T1000 (cell line): ENCODE measurements around the gene CBFB.

Source experiments
- DNase-seq: peaks from one replicate; lab custom pipeline; 2025; ENCODE audit warnings: mixed read lengths; lab: John Stamatoyannopoulos, UW

Gene CBFB

GRCh38 chr16:67016681-67017420, 12.1 kb upstream of the CBFB start:
- DNase-seq = no peak

GRCh38 chr16:67017421-67017750, 11.6 kb upstream of the CBFB start:
- DNase-seq = no peak

- DNase-seq = peak; percentile 60
These were observed 11.0 kb upstream of the CBFB start for GRCh38 chr16:67017810-67018488.

- DNase-seq = no peak
These were observed 9.8 kb upstream of the CBFB start for GRCh38 chr16:67019171-67019570.

DNA sequence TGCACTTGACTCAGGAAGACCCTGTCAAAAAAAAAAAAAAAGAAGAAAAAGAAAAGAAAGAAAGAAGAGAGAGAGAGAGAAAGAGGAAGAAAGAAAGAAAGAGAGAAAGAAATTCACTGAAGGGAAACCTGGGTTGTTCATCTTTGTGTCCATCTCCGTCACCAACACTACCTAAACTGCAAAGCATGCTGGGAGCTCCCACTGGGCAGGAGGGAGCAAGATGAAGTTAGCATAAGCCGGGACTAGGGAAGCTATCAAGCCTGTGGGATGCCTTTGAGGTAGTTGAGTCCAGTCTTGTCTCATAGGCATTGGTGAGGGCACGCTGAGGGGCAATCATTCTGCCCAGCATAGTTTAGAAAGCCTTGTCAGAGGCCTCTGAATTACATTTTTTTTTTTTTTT, 7.6 kb upstream of the CBFB start:
- DNase-seq = no peak

DNA sequence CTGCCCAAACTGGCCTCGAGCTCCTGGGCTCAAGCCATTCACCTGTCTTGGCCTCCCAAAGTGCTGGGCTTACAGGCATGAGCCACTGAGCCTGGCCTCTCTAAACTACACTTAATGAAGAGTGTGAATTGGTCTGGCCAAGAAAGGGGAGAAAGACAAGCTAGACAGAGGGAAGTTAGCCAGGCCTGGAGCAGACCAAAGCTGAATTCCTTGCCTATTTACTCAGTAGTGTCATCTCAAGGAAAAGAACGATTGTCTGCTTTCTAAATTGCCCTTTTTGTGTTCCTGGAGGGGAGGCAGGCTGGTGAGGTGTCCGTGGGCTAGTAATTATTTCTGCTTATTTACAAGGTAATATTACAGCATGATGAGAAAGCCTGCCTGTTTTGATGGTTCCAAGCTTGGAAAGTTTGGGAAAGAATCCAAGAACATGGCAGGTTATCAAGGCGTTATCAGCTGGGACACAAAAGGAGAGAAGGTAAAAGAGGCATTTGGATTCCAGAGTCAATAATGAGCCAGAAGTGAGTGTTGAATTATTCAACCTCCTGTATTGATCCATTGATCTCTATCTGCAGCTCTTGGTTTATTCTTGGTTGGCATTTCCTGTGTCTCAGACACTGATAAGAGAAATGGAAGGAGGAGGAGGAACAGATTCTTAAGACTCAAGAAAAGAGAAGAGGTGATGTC, 6.3 kb upstream of the CBFB start:
- no peak for DNase-seq

DNA sequence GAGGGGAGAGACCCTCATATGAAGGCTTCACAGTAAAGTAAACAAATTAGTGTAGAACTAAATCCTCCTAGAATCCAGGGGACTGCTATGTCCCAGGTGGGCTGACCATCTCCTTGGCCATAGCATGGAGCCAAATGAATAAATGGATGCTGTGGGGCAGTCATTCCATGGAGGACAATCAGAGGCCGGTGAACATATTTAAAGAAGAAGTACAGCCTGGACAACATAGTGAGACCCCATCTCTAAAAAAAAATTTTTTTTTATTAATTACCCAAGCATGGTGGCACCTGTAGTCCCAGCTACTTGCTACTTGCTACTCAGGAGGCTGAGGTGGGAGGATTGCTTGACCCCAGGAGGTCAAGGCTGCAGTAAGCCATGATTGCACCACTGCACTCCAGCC, 5.3 kb upstream of the CBFB start:
- DNase-seq = no peak

GRCh38 chr16:67024384-67025209, 4.4 kb upstream of the CBFB start:
- no peak for DNase-seq

GRCh38 chr16:67025210-67025550, 3.8 kb upstream of the CBFB start:
- no peak for DNase-seq

- no peak for DNase-seq
These were observed 2.4 kb upstream of the CBFB start for GRCh38 chr16:67026570-67026969.

- DNase-seq = no peak
These were observed 1.9 kb upstream of the CBFB start for GRCh38 chr16:67027046-67027445.

DNA sequence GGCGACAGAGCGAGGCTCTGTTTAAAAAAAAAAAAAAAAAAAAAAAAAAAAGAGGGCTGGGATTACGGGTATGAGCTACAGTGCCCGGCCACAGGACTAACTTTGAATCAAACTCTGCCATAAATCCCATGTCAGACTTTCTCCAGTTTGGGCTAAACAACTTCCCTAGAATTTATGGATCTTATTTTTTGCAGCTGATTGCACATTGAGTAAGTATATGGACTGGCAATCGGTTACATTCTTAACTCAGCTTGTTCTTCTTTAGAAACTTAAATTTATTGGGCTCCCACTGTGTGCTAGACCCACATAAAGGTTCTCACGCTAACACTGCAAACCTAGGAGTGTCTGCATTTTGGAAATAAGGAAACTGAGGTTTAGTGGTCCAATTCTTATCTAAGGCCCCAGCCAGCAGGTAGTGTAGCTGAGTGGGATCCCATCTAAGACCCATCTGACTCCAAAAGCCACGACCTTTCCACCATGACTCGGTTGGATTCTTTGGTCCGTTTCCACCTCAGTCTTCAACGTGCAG, 718 bp upstream of the CBFB start:
- no peak for DNase-seq

- no peak for DNase-seq
These were observed 526 bp downstream of the CBFB start for GRCh38 chr16:67029254-67030096.

- DNase-seq = no peak
These were observed 1.4 kb downstream of the CBFB start for GRCh38 chr16:67030221-67030962.

DNA sequence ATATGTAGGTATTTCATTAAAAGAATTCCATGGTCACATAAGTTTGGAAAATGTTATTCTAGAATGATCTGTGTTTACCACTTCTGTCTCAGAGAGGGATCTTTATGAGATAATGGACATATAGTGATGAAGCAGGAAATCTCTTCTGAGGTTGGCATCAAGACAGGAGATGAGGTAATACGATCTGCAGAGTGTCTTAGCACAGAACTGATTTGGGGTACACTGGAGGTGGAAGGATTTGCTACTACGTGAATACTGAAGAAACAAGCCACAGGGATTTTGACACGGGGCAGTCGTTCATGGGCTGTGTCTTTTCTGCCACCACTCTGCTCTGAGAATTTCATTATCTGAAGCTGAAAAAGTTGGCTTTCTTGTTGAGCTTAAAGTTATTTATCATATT, 5.5 kb downstream of the CBFB start:
- DNase-seq = no peak

GRCh38 chr16:67035364-67035763, 6.4 kb downstream of the CBFB start:
- DNase-seq = no peak

GRCh38 chr16:67036323-67036741, 7.4 kb downstream of the CBFB start:
- no peak for DNase-seq

GRCh38 chr16:67039260-67040020, 10.5 kb downstream of the CBFB start:
- no peak for DNase-seq

GRCh38 chr16:67040166-67040565, 11.2 kb downstream of the CBFB start:
- no peak for DNase-seq

DNA sequence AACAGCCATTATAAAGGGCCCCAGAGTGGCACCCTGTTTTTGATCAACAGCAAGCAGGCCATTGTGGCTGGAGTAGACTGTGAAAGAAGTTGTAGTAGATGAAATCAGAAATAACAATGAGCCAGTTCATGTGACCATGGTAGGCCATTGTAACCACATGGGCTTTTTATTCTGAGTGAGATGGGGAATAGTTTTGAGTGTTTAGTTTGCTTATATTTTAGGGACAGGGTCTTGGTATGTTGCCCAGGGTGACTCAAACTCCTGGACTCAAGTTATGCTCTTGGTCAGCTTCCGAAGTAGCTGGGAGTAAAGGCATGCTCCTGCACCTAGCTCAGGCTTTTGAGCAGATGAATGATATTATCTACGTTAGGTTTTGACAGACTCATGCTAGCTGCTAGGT, 12.0 kb downstream of the CBFB start:
- no peak for DNase-seq
